ENCODE measurements around the gene MARK1.

The MARK1 gene

GRCh38 chr1:220637759-220638158 lies 109.8 kb downstream of the MARK1 start:
- Histone ChIP-seq H3K27ac (ENCODE audit: low read length) (no peak overlapping the region), H3K9me3 (ENCODE audit: insufficient read depth, low read depth, low read length) (no peaks in the 10 kb centered on the region), H3K36me3 (ENCODE audit: insufficient read depth, low read depth, low read length) (peaks cover 66% of the 10 kb centered on the region), H3K4me1 (ENCODE audit: insufficient read depth, low read length) (no peaks in the 10 kb centered on the region), H3K9ac (ENCODE audit: low read depth, low read length) (no peak overlapping the region), H3K4me3 (ENCODE audit: low read length) (no peak overlapping the region), H3K27me3 (ENCODE audit: insufficient read depth, low read length) (no peaks in the 10 kb centered on the region)

- no peaks in the 10 kb centered on the region for H3K27me3 ChIP-seq (ENCODE audit: insufficient read depth, low read length)
- H3K4me1 ChIP-seq (ENCODE audit: insufficient read depth, low read length) = no peaks in the 10 kb centered on the region
- no peak overlapping the region for H3K9ac ChIP-seq (ENCODE audit: low read depth, low read length)
- no peak overlapping the region for H3K27ac ChIP-seq (ENCODE audit: low read length)
- no peak overlapping the region for H3K4me3 ChIP-seq (ENCODE audit: low read length)
- peaks cover 54% of the 10 kb centered on the region for H3K36me3 ChIP-seq (ENCODE audit: insufficient read depth, low read depth, low read length)
- no peaks in the 10 kb centered on the region for H3K9me3 ChIP-seq (ENCODE audit: insufficient read depth, low read depth, low read length)
Observed at GRCh38 chr1:220642285-220642684, 114.3 kb downstream of the MARK1 start.

GRCh38 chr1:220652995-220653394 lies 125.1 kb downstream of the MARK1 start:
- no peaks in the 10 kb centered on the region for H3K27me3 ChIP-seq (ENCODE audit: insufficient read depth, low read length)
- no peak overlapping the region for H3K9ac ChIP-seq (ENCODE audit: low read depth, low read length)
- H3K4me3 ChIP-seq (ENCODE audit: low read length) = no peak overlapping the region
- H3K27ac ChIP-seq (ENCODE audit: low read length) = no peak overlapping the region
- no peaks in the 10 kb centered on the region for H3K9me3 ChIP-seq (ENCODE audit: insufficient read depth, low read depth, low read length)
- no peaks in the 10 kb centered on the region; the same call in 1 of the 2 replicates for H3K4me1 ChIP-seq (ENCODE audit: insufficient read depth, low read length)
- H3K36me3 ChIP-seq (ENCODE audit: insufficient read depth, low read depth, low read length) = peaks cover 65% of the 10 kb centered on the region

- Histone ChIP-seq H3K4me3 (ENCODE audit: low read length) (no peak overlapping the region), H3K9ac (ENCODE audit: low read depth, low read length) (no peak overlapping the region), H3K4me1 (ENCODE audit: insufficient read depth, low read length) (no peaks in the 10 kb centered on the region; the same call in 1 of the 2 replicates), H3K27me3 (ENCODE audit: insufficient read depth, low read length) (no peaks in the 10 kb centered on the region), H3K27ac (ENCODE audit: low read length) (no peak overlapping the region), H3K36me3 (ENCODE audit: insufficient read depth, low read depth, low read length) (peaks cover 63% of the 10 kb centered on the region), H3K9me3 (ENCODE audit: insufficient read depth, low read depth, low read length) (no peaks in the 10 kb centered on the region)
Observed at GRCh38 chr1:220655509-220655908, 127.6 kb downstream of the MARK1 start.

GRCh38 chr1:220655961-220656740 lies 128.2 kb downstream of the MARK1 start:
- Histone ChIP-seq H3K4me1 (ENCODE audit: insufficient read depth, low read length) (no peaks in the 10 kb centered on the region; the same call in 1 of the 2 replicates), H3K36me3 (ENCODE audit: insufficient read depth, low read depth, low read length) (peaks cover 59% of the 10 kb centered on the region), H3K27ac (ENCODE audit: low read length) (no peak overlapping the region), H3K9me3 (ENCODE audit: insufficient read depth, low read depth, low read length) (no peaks in the 10 kb centered on the region), H3K4me3 (ENCODE audit: low read length) (no peak overlapping the region), H3K27me3 (ENCODE audit: insufficient read depth, low read length) (no peaks in the 10 kb centered on the region), H3K9ac (ENCODE audit: low read depth, low read length) (no peak overlapping the region)

GRCh38 chr1:220666349-220666748 lies 138.4 kb downstream of the MARK1 start:
- H3K4me1 ChIP-seq (ENCODE audit: insufficient read depth, low read length) = no peaks in the 10 kb centered on the region
- H3K27me3 ChIP-seq (ENCODE audit: insufficient read depth, low read length) = no peaks in the 10 kb centered on the region
- no peak overlapping the region for H3K9ac ChIP-seq (ENCODE audit: low read depth, low read length)
- H3K9me3 ChIP-seq (ENCODE audit: insufficient read depth, low read depth, low read length) = peaks cover 7% of the 10 kb centered on the region; the same call in 1 of the 2 replicates
- no peak overlapping the region for H3K4me3 ChIP-seq (ENCODE audit: low read length)
- no peak overlapping the region for H3K27ac ChIP-seq (ENCODE audit: low read length)
- H3K36me3 ChIP-seq (ENCODE audit: insufficient read depth, low read depth, low read length) = peaks cover 9% of the 10 kb centered on the region

GRCh38 chr1:220669005-220669404 lies 141.1 kb downstream of the MARK1 start:
- peaks cover 7% of the 10 kb centered on the region; the same call in 1 of the 2 replicates for H3K9me3 ChIP-seq (ENCODE audit: insufficient read depth, low read depth, low read length)
- no peaks in the 10 kb centered on the region for H3K4me1 ChIP-seq (ENCODE audit: insufficient read depth, low read length)
- H3K27ac ChIP-seq (ENCODE audit: low read length) = no peak overlapping the region
- no peaks in the 10 kb centered on the region for H3K27me3 ChIP-seq (ENCODE audit: insufficient read depth, low read length)
- H3K9ac ChIP-seq (ENCODE audit: low read depth, low read length) = no peak overlapping the region
- no peak overlapping the region for H3K4me3 ChIP-seq (ENCODE audit: low read length)
- H3K36me3 ChIP-seq (ENCODE audit: insufficient read depth, low read depth, low read length) = no peaks in the 10 kb centered on the region

GRCh38 chr1:220670365-220670764 lies 142.4 kb downstream of the MARK1 start:
- no peak overlapping the region for H3K4me3 ChIP-seq (ENCODE audit: low read length)
- H3K36me3 ChIP-seq (ENCODE audit: insufficient read depth, low read depth, low read length) = no peaks in the 10 kb centered on the region
- no peaks in the 10 kb centered on the region for H3K27me3 ChIP-seq (ENCODE audit: insufficient read depth, low read length)
- H3K27ac ChIP-seq (ENCODE audit: low read length) = no peak overlapping the region
- H3K9ac ChIP-seq (ENCODE audit: low read depth, low read length) = no peak overlapping the region
- no peaks in the 10 kb centered on the region for H3K4me1 ChIP-seq (ENCODE audit: insufficient read depth, low read length)
- peaks cover 7% of the 10 kb centered on the region; the same call in 1 of the 2 replicates for H3K9me3 ChIP-seq (ENCODE audit: insufficient read depth, low read depth, low read length)

GRCh38 chr1:220673921-220674320 lies 146.0 kb downstream of the MARK1 start:
- Histone ChIP-seq H3K9me3 (ENCODE audit: insufficient read depth, low read depth, low read length) (peaks cover 7% of the 10 kb centered on the region; the same call in 1 of the 2 replicates), H3K4me3 (ENCODE audit: low read length) (no peak overlapping the region), H3K4me1 (ENCODE audit: insufficient read depth, low read length) (no peaks in the 10 kb centered on the region), H3K27me3 (ENCODE audit: insufficient read depth, low read length) (no peaks in the 10 kb centered on the region), H3K36me3 (ENCODE audit: insufficient read depth, low read depth, low read length) (no peaks in the 10 kb centered on the region), H3K9ac (ENCODE audit: low read depth, low read length) (no peak overlapping the region), H3K27ac (ENCODE audit: low read length) (no peak overlapping the region)

GRCh38 chr1:220677251-220677650 lies 149.3 kb downstream of the MARK1 start:
- Histone ChIP-seq H3K9me3 (ENCODE audit: insufficient read depth, low read depth, low read length) (no peaks in the 10 kb centered on the region), H3K36me3 (ENCODE audit: insufficient read depth, low read depth, low read length) (no peaks in the 10 kb centered on the region), H3K27ac (ENCODE audit: low read length) (no peak overlapping the region), H3K4me3 (ENCODE audit: low read length) (no peak overlapping the region), H3K4me1 (ENCODE audit: insufficient read depth, low read length) (no peaks in the 10 kb centered on the region), H3K27me3 (ENCODE audit: insufficient read depth, low read length) (no peaks in the 10 kb centered on the region), H3K9ac (ENCODE audit: low read depth, low read length) (no peak overlapping the region)

- Histone ChIP-seq H3K36me3 (ENCODE audit: insufficient read depth, low read depth, low read length) (no peaks in the 10 kb centered on the region), H3K9ac (ENCODE audit: low read depth, low read length) (no peak overlapping the region), H3K9me3 (ENCODE audit: insufficient read depth, low read depth, low read length) (no peaks in the 10 kb centered on the region), H3K4me3 (ENCODE audit: low read length) (no peak overlapping the region), H3K27me3 (ENCODE audit: insufficient read depth, low read length) (no peaks in the 10 kb centered on the region), H3K4me1 (ENCODE audit: insufficient read depth, low read length) (no peaks in the 10 kb centered on the region), H3K27ac (ENCODE audit: low read length) (no peak overlapping the region)
Observed at GRCh38 chr1:220680085-220680687, 152.2 kb downstream of the MARK1 start.

All from iPS-20b (cell line).